GM12878 (cell line): Measurements from ENCODE around the gene TRPM8. TPM values are rescaled to one million over a fixed set of nuclear protein-coding genes. Genes with fewer than 3 reads are reported as not detected.

Experiments
- ATAC-seq: fragments of 200-7000 bp; cut with Tn5 transposase; 3 replicates; pipeline ENCODE4 v1.9.1; 2020; ENCODE audit warnings: mild to moderate bottlenecking, moderate library complexity
- BruUV-seq: library from RNA; stranded (reverse); fragments of 400-500 nt; replicated peaks from 2 replicates; lab custom pipeline; 2021; lab: Mats Ljungman, UMichigan
- CTCF ChIA-PET: fragments of 300-600 bp; sonication (Branson Sonifier 250); formaldehyde crosslinking; extraction: SDS; loops from one replicate; lab custom pipeline; 2021; ENCODE audit warnings: inconsistent platforms; lab: Yijun Ruan, JAX
- POLR2A ChIA-PET: fragments of 350-600 bp; formaldehyde crosslinking; extraction: SDS; loops from one replicate; lab custom pipeline; 2021; ENCODE audit warnings: inconsistent platforms; lab: Charles Lee
- RAD21 ChIA-PET: fragments of 300-600 bp; sonication (Branson Sonifier 250); formaldehyde crosslinking; loops from one replicate; lab custom pipeline; 2023; ENCODE audit warnings: antibody characterized with exemption; ENCODE audit not compliant: unreplicated experiment; lab: Charles Lee
- SMC1A ChIA-PET: fragments of 300-600 bp; sonication (Branson Sonifier 250); formaldehyde crosslinking; loops from one replicate; lab custom pipeline; 2023; ENCODE audit not compliant: unreplicated experiment, uncharacterized antibody; lab: Charles Lee
- DNase-seq: peaks from one replicate; pipeline ENCODE4 v3.0.0-alpha.2; 2011; ENCODE audit warnings: low read depth, low spot score
- FAIRE-seq: peaks from 3 replicates; lab custom pipeline; 2011; peaks lifted over from hg19 to GRCh38; lab: Jason Lieb, UNC
- H2AFZ ChIP-seq: 2 replicates; pipeline ENCODE4 v1.6.0; 2011; ENCODE audit warnings: low read depth, low read length, control low read depth; ENCODE audit not compliant: control insufficient read depth
- H3K27ac ChIP-seq: 2 replicates; pipeline ENCODE4 v1.5.1; 2011; ENCODE audit warnings: control low read depth; ENCODE audit not compliant: control insufficient read depth, insufficient read depth
- H3K27me3 ChIP-seq, 2 experiments: replicated peaks in 1 of 2; 2 replicates each; pipeline versions ENCODE4 v1.6.0 to v1.6.1; 2011; ENCODE audit warnings: low read length in 1 of 2; ENCODE audit not compliant: control insufficient read depth in 2 of 2, insufficient read depth in 2 of 2
- H3K36me3 ChIP-seq, 2 experiments: 2 replicates each; pipeline ENCODE4 v1.5.1; 2011; ENCODE audit warnings: low read length in 1 of 2; ENCODE audit not compliant: control insufficient read depth in 2 of 2, insufficient read depth in 2 of 2
- H3K4me1 ChIP-seq: 2 replicates; pipeline ENCODE4 v1.6.1; 2011; ENCODE audit warnings: mild to moderate bottlenecking, low read length, moderate library complexity, mixed read lengths; ENCODE audit not compliant: control insufficient read depth, insufficient read depth
- H3K4me2 ChIP-seq: 2 replicates; pipeline ENCODE4 v1.6.0; 2011; ENCODE audit warnings: control low read depth; ENCODE audit not compliant: control insufficient read depth, insufficient read depth
- H3K4me3 ChIP-seq: fragments of 200-600 bp; sonication (generic); 2 replicates; pipeline ENCODE4 v1.5.1; 2016
- H3K79me2 ChIP-seq: 2 replicates; pipeline ENCODE4 v1.6.0; 2011; ENCODE audit warnings: low read length; ENCODE audit not compliant: control insufficient read depth, insufficient read depth
- H3K9ac ChIP-seq: 2 replicates; pipeline ENCODE4 v1.8.0; 2011; ENCODE audit warnings: low read length, control low read depth, mixed read lengths; ENCODE audit not compliant: control insufficient read depth, insufficient read depth
- H3K9me3 ChIP-seq: replicated peaks from 3 replicates; pipeline ENCODE4 v1.5.1; 2011; ENCODE audit warnings: mild to moderate bottlenecking, low read length; ENCODE audit not compliant: control insufficient read depth, insufficient read depth
- H4K20me1 ChIP-seq: 2 replicates; pipeline ENCODE4 v1.6.0; 2011; ENCODE audit not compliant: control insufficient read depth, insufficient read depth
- MYB ChIP-seq: fragments of 150-350 bp; IDR thresholded peaks from 2 replicates; pipeline ENCODE4 v1.6.1; 2014; ENCODE audit warnings: mild to moderate bottlenecking, low read depth, low read length, borderline replicate concordance
- POLR2AphosphoS2 ChIP-seq: IDR thresholded peaks from 2 replicates; pipeline ENCODE4 v1.6.1; 2011; ENCODE audit warnings: low read depth, mild to moderate bottlenecking, low read length, improper control_type of control experiment, moderate library complexity
- RELA ChIP-seq: fragments of 450-650 bp; IDR thresholded peaks from 2 replicates; pipeline ENCODE4 v1.8.0; 2014; ENCODE audit warnings: borderline replicate concordance; ENCODE audit not compliant: partially characterized antibody
- REST ChIP-seq: IDR thresholded peaks from 2 replicates; pipeline ENCODE4 v1.6.1; 2012; ENCODE audit warnings: mild to moderate bottlenecking, low read depth, low read length
- TBL1XR1 ChIP-seq: IDR thresholded peaks from 2 replicates; pipeline ENCODE4 v1.6.1; 2012; ENCODE audit warnings: low read depth, low read length, improper control_type of control experiment
- ZBTB4 ChIP-seq: fragments of 450-650 bp; formaldehyde crosslinking; IDR thresholded peaks from 2 replicates; pipeline ENCODE4 v1.4.0; 2022; ENCODE audit warnings: mild to moderate bottlenecking, moderate library complexity
- ZBTB40 ChIP-seq: fragments of 450-650 bp; IDR thresholded peaks from 2 replicates; pipeline ENCODE4 v1.6.1; 2016; ENCODE audit warnings: mild to moderate bottlenecking, moderate library complexity, borderline replicate concordance
- ZNF687 ChIP-seq: fragments of 450-650 bp; IDR thresholded peaks from 2 replicates; pipeline ENCODE4 v1.6.1; 2017; ENCODE audit warnings: mild to moderate bottlenecking, moderate library complexity
- WGBS: methylation state at CpG from one replicate; pipeline ENCODE4 v1.1.6; 2016; ENCODE audit warnings: low lambda C conversion rate; ENCODE audit not compliant: insufficient replicate concordance, insufficient coverage; ENCODE audit errors: missing lambda C conversion rate; 5-methylcytosine and 5-hydroxymethylcytosine counted together
- in situ Hi-C: fragments of 300-500 bp; cut with MboI; formaldehyde crosslinking; loops from 9 replicates; pipeline ENCODE4 v1.14.3; 2018; ENCODE audit warnings: mixed read lengths
- intact Hi-C: fragments of 100-400 bp; cut with micrococcal nuclease; formaldehyde crosslinking; loops from one replicate; pipeline ENCODE4 v1.14.2; 2022; ENCODE audit not compliant: unreplicated experiment
- polyA plus RNA-seq, 11 experiments: library from polyadenylated mRNA; depleted of rRNA in 4 of 11; unstranded in 6 of 11; stranded (reverse) in 5 of 11; fragments of >200 nt; fragmentation: Nextera tagmentation in 4 of 11; fragmentation: Illumina TruSeq in 1 of 11; extraction: Ambion mirVana in 4 of 11; extraction: Trizol in 1 of 11; gene quantifications; 1 replicate in 1 of 11; 2 replicates in 10 of 11; pipeline versions ENCODE4 v1.2.1 to v1.2.3, GENCODE V29; 2011 to 2016; ENCODE audit warnings: inconsistent platforms in 2 of 11, missing spikeins in 2 of 11, low read depth in 1 of 11
- total RNA-seq, 4 experiments: library from RNA; depleted of rRNA in 3 of 4; stranded (reverse); fragments of >200 nt in 3 of 4; fragmentation: Illumina TruSeq in 1 of 4; extraction: Trizol in 1 of 4; gene quantifications; 2 replicates each; pipeline versions ENCODE4 v1.2.1 to v1.2.3, GENCODE V29; 2013 to 2021

TRPM8 gene
- total and polyA plus RNA-seq, 10 of the 15 experiments (the other 5 are each of a cell fraction or from before 2014, with no cell fraction given) = 3.9 TPM; not detected in 9

GRCh38 chr2:233935426-233935825 lies 18.3 kb downstream of the TRPM8 start:
- ATAC-seq = no peak
- no peak for FAIRE-seq
- Histone ChIP-seq H3K36me3 (no peaks in the 10 kb centered on the region), H3K9ac (no peak overlapping the region), H3K79me2 (no peaks in the 10 kb centered on the region), H3K27ac (no peak overlapping the region), H3K27me3 (no peaks in the 10 kb centered on the region; a peak in 2 of 4 replicates), H3K9me3 (no peaks in the 10 kb centered on the region), H3K4me2 (no peak overlapping the region), H3K4me3 (no peak overlapping the region), H3K4me1 (no peaks in the 10 kb centered on the region), H2AFZ (no peak overlapping the region), H4K20me1 (no peaks in the 10 kb centered on the region; the same call in 1 of the 2 replicates)
- in situ Hi-C loops (no loop called here), intact Hi-C loops (no loop called here)
- DNase-seq = no peak
- ChIA-PET RAD21 (no interaction called here), SMC1A (no interaction called here), CTCF (interaction anchor here (0.6 kb wide), 1 partner anchor 14 kb away, joined by 3 read pairs; no protein-coding TSS in a partner anchor), POLR2A (no interaction called here)
- 0% methylated on average over 1 of the region's 1 CpG for WGBS
- BruUV-seq = no TSS peak
- no peak for TF ChIP-seq ZBTB4 (CRISPR knock-in tag)
- no peak for TF ChIP-seq POLR2AphosphoS2
- no peak for TF ChIP-seq MYB
- no peak for TF ChIP-seq ZBTB40
- no peak for TF ChIP-seq REST
- no peak for TF ChIP-seq RELA
- no peak for TF ChIP-seq TBL1XR1
- TF ChIP-seq ZNF687 = no peak
